ENCODE measurements around the gene SYT1.

SYT1 gene

GRCh38 chr12:79121486-79121885, 256.9 kb downstream of the SYT1 start:
- Histone ChIP-seq H3K27ac (ENCODE audit: extremely low read depth, low read depth, low read length) (no peak overlapping the region), H3K9me3 (ENCODE audit: control insufficient read depth, insufficient read depth, low read depth, low read length) (no peaks in the 10 kb centered on the region), H3K4me1 (ENCODE audit: control insufficient read depth, insufficient read depth, low read length) (no peaks in the 10 kb centered on the region), H3K36me3 (ENCODE audit: control insufficient read depth in 2 of 2, insufficient read depth in 1 of 2, low read length in 2 of 2) (no peaks in the 10 kb centered on the region), H3K4me3 (ENCODE audit: low read depth, low read length) (no peak overlapping the region)
- TF ChIP-seq SP7 (tag by site-specific recombination; IDR thresholded peaks at IDR 0.05): no peak
- TF ChIP-seq ZBTB20 (tag by site-specific recombination; IDR thresholded peaks at IDR 0.05): no peak
- no peak for TF ChIP-seq ZNF555 (tag by site-specific recombination; conservative IDR thresholded peaks at IDR 0.05)
- TF ChIP-seq, protein P1, sequence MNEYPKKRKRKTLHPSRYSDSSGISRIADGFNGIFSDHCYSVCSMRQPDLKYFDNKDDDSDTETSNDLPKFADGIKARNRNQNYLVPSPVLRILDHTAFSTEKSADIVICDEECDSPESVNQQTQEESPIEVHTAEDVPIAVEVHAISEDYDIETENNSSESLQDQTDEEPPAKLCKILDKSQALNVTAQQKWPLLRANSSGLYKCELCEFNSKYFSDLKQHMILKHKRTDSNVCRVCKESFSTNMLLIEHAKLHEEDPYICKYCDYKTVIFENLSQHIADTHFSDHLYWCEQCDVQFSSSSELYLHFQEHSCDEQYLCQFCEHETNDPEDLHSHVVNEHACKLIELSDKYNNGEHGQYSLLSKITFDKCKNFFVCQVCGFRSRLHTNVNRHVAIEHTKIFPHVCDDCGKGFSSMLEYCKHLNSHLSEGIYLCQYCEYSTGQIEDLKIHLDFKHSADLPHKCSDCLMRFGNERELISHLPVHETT (tag by site-specific recombination; IDR thresholded peaks at IDR 0.05): no peak
- no peak for TF ChIP-seq ZBTB44 (tag by site-specific recombination; IDR thresholded peaks at IDR 0.05)
- no peak for TF ChIP-seq ZNF302 (tag by site-specific recombination; IDR thresholded peaks at IDR 0.05; ENCODE audit: low read depth)
- TF ChIP-seq GLI4 (tag by site-specific recombination; IDR thresholded peaks at IDR 0.05): no peak
- no peak for TF ChIP-seq MZF1 (tag by site-specific recombination; IDR thresholded peaks at IDR 0.05; ENCODE audit: borderline replicate concordance)
- TF ChIP-seq ZNF610 (tag by site-specific recombination; IDR thresholded peaks at IDR 0.05; ENCODE audit: borderline replicate concordance): no peak
- no peak for TF ChIP-seq ZNF785 (tag by site-specific recombination; IDR thresholded peaks at IDR 0.05)
- no peak for TF ChIP-seq ZNF518A (tag by site-specific recombination; conservative IDR thresholded peaks at IDR 0.05; ENCODE audit: low read depth)
- TF ChIP-seq ZBTB6 (tag by site-specific recombination; IDR thresholded peaks at IDR 0.05): no peak
- POLR2A ChIA-PET: no interaction called here
- CTCF ChIA-PET: no interaction called here

DNA sequence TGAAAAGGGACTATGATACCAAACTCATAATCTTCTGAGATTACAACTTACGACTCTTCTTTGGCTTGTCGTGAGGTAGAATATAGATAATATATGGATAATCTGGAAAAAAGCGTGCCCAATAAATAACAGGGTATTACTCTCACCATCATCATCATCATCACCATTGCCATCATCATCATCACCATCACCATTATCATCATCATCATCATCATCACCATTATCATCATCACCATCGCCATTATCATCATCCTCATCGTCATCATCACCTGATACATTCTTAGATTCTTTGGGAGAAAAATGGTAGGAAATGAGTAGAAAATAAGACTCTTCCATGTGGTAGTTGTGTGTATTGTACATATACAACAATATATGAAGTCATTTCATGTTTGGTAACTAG, 259.8 kb downstream of the SYT1 start:
- Histone ChIP-seq H3K36me3 (ENCODE audit: control insufficient read depth in 2 of 2, insufficient read depth in 1 of 2, low read length in 2 of 2) (no peaks in the 10 kb centered on the region), H3K27ac (ENCODE audit: extremely low read depth, low read depth, low read length) (no peak overlapping the region), H3K4me3 (ENCODE audit: low read depth, low read length) (no peak overlapping the region), H3K4me1 (ENCODE audit: control insufficient read depth, insufficient read depth, low read length) (no peaks in the 10 kb centered on the region), H3K9me3 (ENCODE audit: control insufficient read depth, insufficient read depth, low read depth, low read length) (no peaks in the 10 kb centered on the region)
- TF ChIP-seq SETDB1 (IDR thresholded peaks at IDR 0.05; ENCODE audit: insufficient read length, low read length) (no peak), ZNF23 (tag by site-specific recombination; IDR thresholded peaks at IDR 0.05; ENCODE audit: borderline replicate concordance) (no peak), ZNF513 (tag by site-specific recombination; IDR thresholded peaks at IDR 0.05) (peak; percentile 93), ZNF266 (tag by site-specific recombination; IDR thresholded peaks at IDR 0.05; ENCODE audit: low read depth) (no peak), ZNF704 (tag by site-specific recombination; IDR thresholded peaks at IDR 0.05) (no peak), ZBTB48 (tag by site-specific recombination; IDR thresholded peaks at IDR 0.05) (no peak), YY2 (tag by site-specific recombination; IDR thresholded peaks at IDR 0.05) (no peak), ZNF785 (tag by site-specific recombination; IDR thresholded peaks at IDR 0.05) (no peak)
- CTCF ChIA-PET: no interaction called here
- POLR2A ChIA-PET: no interaction called here

Data from HEK293 (cell line).